ENCODE measurements around the gene BSDC1.
"Not testable (repeated sequence)": the region's sequence is repeated elsewhere in the genome, so short reads cannot be mapped to it uniquely, and the experiment has no call there.

The BSDC1 gene

GRCh38 chr1:32394141-32394889 lies at the start of gene BSDC1:
TSS of gene BSDC1 (minus strand) at chr1:32394441. CDS start at chr1:32394414, 27 bp downstream.
- DNase-seq = peak; percentile 99

GRCh38 chr1:32441467-32441866 lies 47.2 kb upstream of the BSDC1 start:
- not testable (repeated sequence) for DNase-seq

- not testable (repeated sequence) for DNase-seq
These were observed 44.5 kb upstream of the BSDC1 start for GRCh38 chr1:32438777-32439176.

DNA sequence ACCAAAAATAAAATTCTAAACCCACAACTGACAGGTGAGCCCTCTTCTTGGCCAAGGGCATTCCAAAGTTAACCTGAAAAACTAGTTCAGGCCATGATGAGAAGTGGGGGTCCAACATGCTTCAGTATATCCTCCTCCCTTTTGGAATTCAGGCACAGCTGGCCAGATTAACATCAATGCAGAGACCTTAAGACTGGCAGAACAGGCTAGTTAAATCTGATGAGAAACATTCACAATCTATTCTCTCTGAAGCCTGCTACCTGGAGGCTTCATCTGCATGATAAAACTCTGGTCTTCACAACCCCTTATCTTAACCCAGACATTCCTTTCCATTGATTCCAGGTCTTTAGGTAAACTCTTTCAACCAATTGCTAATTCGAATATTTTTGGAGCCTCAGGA lies 43.9 kb upstream of the BSDC1 start:
- no peak for DNase-seq

DNA sequence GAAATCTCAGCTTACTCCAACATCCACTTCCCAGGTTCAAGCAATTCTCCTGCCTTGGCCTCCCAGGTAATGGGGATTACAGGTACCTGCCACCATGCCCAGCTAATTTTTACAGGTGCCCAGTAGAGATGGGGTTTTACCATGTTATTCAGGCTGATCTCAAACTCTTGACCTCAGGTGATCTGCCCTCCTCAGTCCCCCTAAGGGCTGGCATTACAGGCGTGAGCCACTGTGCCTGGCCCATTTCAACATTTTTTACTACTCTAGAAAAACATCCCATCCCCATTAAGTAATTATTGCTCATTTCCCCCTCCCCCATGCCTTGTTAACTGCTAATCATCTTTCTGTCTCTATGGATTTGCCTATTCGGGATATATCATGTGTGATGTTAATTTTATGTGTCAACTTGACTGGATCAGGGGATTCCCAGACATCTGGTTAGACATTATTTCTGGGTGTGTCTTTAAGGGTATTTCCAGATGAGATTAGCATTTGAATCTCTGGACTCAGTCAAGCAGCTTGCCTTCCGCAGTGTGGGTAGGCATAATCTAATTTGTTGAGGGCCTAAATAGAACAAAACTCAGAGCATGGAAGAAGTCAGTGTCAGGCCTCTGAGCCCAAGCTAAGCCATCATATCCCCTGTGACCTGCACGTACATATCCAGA lies 37.6 kb upstream of the BSDC1 start:
- DNase-seq = peak; percentile 29

DNA sequence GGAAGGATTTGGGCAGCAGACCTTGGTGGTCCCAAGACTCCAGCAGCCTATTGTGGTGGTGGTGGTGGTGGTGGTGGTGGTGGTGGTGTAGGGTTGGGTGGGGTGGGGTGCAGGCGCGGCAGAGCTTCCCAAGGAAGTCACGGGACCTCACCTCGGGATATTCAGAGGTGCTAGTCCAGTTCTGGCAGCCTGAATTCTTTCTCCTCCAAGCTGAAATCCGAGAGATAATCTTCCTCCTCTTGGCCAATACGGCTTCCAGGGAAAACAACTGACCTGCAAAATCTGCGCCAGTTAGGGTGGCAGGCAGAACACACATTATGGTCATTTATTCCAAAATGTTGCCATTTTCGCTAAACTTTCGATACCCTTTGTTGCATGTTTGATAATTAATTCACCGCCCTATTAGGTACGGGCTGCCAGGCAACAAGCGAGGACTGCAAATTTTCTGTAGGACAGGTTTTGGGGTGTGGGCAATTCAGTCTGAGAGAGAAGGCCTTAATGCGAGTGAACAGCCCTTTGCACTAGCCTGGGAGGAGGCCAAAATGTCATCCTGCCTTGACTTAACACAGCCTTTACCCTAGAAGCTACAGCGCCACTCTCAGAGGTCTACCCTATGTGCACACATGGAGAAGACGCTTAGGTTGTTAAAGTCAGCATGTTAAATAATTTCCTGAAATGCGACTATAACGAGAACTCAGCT lies 33.2 kb upstream of the BSDC1 start:
- no peak for DNase-seq

DNA sequence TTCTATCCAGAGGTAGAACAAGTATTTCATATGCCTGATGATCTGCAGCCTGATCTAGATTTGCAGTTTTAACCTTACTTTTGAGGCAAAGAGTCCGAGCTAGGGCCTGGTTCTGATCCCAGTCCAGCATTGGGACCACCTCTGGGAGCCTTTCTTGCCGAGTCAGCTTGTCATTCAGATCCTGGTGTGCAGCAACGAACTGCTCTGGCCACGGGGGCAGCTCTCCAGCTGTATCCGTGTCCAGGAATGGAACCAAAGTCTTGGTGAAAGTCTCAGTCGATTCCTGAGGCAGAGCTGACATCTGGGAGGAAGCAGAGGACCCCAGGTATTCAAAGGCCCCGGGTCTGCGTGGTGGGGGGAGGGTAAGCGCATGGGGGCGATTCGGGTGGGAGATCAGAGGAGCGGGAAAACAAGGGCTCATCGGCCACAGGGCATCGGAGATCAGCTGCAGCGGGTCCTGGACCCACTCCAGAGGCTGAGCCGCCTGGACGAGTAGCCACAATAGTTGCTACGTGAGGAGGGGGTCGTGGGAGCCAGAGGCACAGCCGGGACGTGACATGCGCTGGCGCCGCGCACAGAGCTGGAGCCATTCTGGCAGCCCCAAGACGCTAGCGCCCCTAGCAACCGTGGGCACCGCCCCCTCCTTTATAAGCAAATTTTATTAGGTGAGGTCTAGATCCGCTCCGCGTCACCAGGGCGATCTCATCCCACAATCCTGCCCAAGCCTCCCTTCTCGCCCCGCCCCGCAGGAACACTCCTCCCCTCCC lies 32.4 kb upstream of the BSDC1 start:
- no peak for DNase-seq

DNA sequence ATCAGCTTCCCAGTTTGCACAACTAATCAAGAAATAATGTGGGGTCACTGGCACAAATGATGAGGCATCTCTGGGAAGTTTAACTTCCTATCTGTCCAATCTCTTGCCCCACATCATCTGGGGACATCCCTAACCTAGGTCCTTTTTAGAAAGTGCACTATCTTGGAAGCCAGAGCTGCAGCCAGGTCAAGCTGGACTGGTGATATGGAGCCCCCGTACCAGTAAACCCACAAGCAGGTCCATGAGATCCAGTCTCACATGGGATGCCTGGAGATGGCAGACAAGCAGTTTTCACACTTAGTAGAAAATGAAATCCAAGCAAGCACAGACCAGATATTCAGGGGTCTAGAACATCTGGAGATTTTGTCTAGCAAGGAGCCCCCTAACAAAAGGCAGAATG lies 27.5 kb upstream of the BSDC1 start:
- no peak for DNase-seq

DNA sequence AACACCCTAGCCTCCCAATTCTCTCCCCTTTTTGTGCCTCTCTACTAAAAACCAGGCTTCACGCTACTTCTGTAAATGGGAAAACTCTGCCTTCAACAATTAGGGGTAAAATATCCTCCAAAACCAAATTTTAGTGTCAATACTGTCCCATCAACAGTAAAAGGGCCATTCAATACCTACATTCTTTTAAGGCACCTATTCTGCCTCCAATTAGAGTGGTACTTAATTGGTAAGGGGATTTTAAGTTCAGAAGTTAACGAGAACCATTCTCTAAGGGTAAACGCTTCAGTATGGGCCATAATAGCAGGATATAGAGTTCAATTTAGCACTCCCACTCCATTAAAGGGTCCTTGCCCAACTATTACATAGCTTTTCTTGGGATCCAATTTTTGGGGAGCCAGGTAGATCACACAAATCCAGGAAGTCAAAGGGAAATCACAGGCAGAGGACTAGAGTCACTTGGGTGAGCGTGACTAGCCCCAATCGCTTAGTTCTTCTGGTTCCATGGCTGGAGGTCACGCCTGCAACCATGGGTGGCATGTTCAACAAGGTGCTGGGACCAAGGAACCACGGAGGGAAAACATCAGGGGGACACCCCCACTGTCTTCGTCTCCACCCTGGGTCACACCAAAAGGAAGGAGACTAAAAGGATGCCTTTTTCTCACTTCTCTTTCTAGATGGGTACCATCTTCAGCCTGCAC lies 20.1 kb upstream of the BSDC1 start:
- no peak for DNase-seq

DNA sequence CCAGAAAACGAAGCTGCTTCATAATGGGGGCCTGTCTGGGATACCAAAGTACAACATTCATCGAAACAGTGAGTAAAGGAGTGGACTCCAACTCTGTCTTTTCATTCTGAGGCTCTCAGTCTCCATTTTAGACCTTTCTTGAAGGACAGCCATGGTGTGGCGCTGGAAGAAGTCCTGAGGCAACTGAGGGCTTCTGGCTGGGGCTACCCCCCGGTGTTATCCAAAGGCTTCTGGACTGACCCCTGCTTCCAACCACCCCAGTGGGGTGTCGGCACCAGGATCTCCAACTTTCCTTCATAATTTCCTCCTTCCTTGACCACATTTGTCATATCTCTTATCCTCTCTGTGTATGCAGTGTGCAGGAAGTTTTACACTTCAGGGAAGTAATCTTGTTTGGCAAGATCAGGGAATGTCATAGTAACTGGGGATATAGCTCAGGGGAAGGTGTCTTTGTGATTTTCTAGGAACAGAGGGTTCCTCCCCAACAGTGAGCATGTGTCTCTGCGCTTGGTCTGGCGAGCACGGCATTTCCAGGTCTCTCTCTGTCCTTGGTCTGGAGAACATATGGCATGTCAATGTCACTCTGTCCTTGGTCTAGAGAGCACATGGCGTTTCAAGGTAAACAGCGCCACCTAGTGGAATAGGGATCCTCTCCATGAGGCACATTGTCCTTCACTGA lies 19.4 kb upstream of the BSDC1 start:
- peak; percentile 86 for DNase-seq

GRCh38 chr1:32411261-32411660 lies 17.0 kb upstream of the BSDC1 start:
- no peak for DNase-seq

DNA sequence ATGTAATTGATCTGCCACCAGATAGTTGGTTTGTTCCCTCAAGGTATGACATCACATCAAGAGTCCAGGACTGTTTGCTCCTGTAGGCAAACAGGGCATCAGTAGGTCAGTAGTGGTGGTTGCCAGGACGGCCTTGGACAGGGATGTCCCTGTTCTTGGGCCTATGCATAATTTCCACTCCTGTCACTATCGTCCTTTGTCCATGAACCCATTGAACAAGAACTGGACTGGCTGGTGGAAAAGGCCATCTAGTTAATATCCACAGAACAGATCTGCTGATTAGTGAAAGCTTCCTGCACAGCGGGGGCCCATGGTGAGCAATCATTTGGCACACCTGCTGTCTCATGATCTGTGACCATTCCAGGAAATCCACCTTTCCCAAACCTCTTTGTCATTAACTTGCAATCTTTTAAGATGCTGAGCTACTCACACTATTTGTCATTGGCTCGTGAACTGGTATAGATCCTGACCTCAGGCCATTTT lies 12.4 kb upstream of the BSDC1 start:
- no peak for DNase-seq

DNA sequence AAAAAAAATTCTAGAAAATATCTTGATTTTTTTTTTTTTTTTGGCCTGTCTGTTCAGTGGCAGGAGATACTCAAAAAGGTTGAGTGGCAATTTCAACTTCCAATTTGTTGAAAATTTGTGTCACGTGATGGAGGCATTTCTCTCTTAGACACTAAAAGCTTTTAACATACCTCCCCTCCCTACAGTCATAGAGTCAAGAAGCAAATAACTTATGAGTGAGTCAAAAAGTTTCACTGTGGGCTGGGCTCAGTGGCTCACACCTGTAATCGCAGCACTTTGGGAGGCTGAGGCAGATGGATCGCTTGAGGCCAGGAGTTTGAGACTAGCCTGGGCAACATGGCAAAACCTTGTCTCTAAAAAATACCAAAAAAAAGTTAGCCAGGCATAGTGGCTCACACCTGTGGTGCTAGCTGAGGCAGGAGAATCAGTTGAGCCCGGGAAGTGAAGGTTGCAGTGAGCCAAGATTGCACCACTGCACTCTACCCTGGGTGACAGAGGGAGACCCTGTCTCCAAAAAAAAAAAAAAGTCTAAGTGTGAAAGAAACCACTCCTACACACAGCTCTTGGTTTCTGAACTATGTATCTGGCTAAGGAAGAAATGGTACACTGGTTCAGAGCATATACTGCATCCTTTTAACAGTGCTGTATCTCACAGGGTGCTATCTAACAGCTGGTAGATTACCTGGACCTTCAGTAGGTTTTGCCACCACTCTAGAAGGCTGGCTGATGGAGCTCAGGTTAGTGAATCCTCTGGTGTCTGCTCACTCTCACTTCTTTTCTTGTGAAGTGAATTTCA lies 11.6 kb upstream of the BSDC1 start:
- no peak for DNase-seq

DNA sequence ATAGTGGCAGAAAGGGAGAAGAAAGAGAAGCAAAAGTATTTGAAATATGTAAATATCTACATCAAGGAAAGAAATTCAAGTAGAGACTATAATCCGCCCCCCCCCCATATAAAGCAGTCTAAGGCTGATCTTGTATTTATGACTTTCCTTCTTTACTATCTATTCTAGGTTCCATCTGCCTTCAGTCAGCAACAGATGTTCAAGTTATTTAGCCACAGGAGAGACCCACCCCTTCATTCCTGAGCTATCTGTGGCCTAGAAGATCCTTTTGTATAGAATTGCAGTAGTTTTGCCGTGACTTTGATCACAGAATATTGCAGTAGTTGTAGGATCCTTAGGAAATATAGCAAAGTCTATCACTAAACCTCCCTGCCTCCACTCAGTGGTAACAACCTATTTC lies 10.7 kb upstream of the BSDC1 start:
- no peak for DNase-seq

- DNase-seq = peak; percentile 75
These were observed 6.8 kb upstream of the BSDC1 start for GRCh38 chr1:32400876-32401631.

DNA sequence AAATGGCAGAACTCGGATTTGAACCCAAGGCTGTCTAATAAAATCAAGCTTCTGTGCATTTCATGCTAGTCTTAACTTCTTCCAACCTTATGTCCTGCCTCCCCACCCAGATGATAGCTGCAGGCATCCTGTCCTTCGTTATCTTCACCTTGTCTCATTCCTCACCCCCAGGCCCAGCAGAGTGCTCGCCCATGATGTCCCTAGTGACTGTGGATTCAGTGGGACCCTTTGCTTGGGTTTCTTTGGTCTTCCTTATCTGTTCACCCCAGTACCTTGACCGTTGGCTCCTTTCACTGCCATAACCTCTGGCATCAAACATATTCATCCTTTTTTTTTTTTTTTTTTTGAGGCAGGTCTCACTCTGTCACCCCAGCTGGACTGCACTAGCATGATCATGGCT lies 5.6 kb upstream of the BSDC1 start:
- no peak for DNase-seq

GRCh38 chr1:32398401-32398800 lies 4.2 kb upstream of the BSDC1 start:
- DNase-seq = no peak

DNA sequence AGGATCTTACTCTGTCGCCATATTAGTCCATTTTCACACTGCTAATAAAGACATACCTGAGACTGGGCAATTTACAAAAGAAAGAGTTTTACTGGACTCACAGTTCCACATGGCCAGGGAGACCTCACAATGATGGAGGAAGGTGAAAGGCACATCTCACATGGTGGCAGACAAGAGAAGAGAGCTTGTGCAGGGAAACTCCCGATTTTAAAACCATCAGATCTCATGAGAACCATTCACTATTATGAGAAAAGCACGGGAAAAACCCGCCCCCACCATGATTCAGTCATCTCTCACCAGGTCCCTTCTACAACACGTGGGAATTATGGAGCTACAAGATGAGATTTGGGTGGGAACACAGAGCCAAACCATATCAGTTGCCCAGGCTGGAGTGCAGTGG lies 2.3 kb upstream of the BSDC1 start:
- not testable (repeated sequence) for DNase-seq

DNA sequence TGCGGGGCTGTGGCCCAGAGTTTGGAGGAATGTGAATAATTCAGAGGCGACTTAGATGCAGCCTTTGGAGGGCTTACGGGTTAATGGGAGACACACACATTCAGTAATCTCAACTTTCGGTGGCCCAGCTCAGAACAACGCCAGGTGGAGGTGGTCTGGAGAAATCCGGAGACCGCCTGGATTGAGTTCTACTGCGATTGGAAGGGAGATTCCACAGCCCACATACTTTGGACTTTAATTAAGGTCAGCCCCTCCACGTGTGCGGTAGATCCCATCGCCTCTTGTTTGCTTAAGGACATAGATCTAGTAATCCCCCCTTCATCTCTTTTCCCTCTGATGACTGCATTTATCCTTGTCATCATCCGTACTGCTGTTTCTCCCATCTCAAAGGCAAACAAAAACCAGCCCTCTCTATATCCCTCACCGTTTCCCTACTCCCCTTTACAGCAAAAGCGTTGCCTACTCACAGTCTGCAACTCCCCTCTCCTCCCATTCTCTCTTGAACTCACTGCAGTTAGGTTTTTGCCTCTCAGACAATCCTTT lies 720 bp upstream of the BSDC1 start:
- DNase-seq = no peak

DNA sequence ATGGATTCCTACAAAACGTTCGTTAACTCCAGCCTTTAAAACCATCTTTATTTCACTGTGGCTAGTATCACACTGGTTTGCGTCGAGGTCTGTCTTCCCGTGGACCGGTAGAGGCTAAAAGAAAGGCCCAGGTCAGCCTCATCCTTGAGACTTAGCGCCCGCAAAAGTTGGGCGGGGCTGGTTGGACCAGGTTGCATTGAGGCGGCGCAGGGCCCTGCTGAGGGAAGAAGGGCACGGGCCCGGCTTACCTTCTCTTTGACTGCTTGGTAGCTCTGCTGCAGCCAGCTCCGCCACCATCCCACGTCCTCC lies 455 bp downstream of the BSDC1 start:
- DNase-seq = peak; percentile 23
